HUES6 (cell line): ENCODE data around the gene RASGRF1.

ENCODE experiments used
- H3K27ac ChIP-seq: 2 replicates; pipeline ENCODE4 v1.7.0; 2013; ENCODE audit warnings: low read depth, mild to moderate bottlenecking, low read length, inconsistent platforms
- H3K27me3 ChIP-seq: 2 replicates; pipeline ENCODE4 v1.6.1; 2013; ENCODE audit warnings: low read length; ENCODE audit not compliant: control insufficient read depth, insufficient read depth
- H3K36me3 ChIP-seq: 2 replicates; pipeline ENCODE4 v1.6.1; 2013; ENCODE audit warnings: low read length; ENCODE audit not compliant: control insufficient read depth, insufficient read depth
- H3K4me1 ChIP-seq: 2 replicates; pipeline ENCODE4 v1.6.1; 2013; ENCODE audit warnings: low read length; ENCODE audit not compliant: control insufficient read depth, insufficient read depth
- H3K4me3 ChIP-seq: 2 replicates; pipeline ENCODE4 v1.5.1; 2013; ENCODE audit warnings: low read depth, low read length
- H3K9ac ChIP-seq: one replicate; pipeline ENCODE4 v1.6.1; 2013; ENCODE audit warnings: mild to moderate bottlenecking, low read length
- H3K9me3 ChIP-seq: 2 replicates; pipeline ENCODE4 v1.6.1; 2013; ENCODE audit warnings: low read depth, low read length; ENCODE audit not compliant: control insufficient read depth, insufficient read depth

RASGRF1 gene

DNA sequence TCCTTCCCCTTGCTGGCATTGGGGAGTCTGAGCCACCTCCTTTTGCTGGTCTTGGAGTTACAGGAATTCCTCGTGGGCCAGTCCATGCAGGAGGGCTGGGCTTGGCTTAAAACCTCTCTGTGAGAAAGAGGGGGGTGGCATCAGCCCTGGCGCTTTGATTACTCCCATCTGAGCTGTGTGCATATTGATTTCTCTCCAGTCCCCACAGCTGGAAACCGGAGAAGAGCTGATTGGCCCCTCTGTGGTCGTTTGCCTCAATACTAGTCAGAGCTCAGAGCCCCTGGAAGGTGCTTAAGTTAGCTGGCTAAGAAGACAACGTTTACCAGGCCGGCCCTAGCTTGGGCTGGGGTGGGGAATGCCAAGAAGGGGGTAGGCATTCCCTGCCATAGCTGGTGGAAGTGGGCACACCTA is 4.0 kb upstream of the RASGRF1 start:
- Histone ChIP-seq H3K27me3 (peaks cover 86% of the 10 kb centered on the region), H3K9me3 (no peaks in the 10 kb centered on the region), H3K9ac (no peak overlapping the region), H3K27ac (no peak overlapping the region), H3K4me3 (no peak overlapping the region), H3K36me3 (no peaks in the 10 kb centered on the region), H3K4me1 (no peaks in the 10 kb centered on the region)

DNA sequence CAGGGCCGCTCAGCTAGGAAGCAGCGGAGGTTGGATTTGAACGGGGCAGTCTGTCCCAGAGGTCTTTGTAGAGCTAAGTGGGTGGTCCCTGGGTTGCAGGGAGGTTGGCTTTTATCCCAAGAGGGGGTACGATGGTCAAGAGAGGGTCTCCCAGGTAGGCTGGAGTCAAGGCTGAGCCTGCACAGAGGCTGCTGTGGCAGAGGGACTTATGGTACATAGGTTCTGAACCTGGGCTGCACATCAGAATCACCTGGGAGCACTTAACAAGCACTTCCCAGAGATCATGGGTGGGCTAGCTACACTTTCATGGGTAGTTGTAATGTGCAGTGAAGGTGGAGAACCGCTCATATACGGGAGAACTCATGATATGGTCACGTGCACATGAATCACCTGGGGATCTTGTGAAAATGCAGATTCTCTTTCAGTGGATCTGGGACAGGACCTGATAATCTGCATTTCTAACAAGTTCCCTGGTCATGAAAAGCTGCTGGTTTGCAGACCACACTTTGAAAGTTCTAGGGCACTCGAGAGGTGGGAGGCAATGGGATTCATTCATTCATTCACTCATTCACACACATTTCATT is 2.9 kb upstream of the RASGRF1 start:
- Histone ChIP-seq H3K27ac (no peak overlapping the region), H3K36me3 (no peaks in the 10 kb centered on the region), H3K4me3 (no peak overlapping the region), H3K9me3 (no peaks in the 10 kb centered on the region), H3K27me3 (peaks cover 93% of the 10 kb centered on the region), H3K4me1 (no peaks in the 10 kb centered on the region), H3K9ac (no peak overlapping the region)

DNA sequence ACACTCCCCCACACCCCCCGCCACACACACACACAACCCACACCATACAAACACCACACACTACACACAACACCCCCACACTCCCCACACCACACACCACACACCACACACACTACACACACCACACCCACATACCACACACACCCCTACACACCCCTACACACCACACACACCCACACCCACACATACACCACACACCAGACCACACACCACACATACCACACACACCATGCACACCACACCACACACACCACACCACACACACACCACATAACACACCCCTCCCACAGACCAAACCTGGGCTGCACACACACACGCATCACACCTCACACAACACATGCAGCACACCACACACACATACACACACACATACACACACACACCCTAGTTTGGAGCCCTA is 1.8 kb upstream of the RASGRF1 start:
- no peak overlapping the region for H3K27ac ChIP-seq
- peaks cover 98% of the 10 kb centered on the region for H3K27me3 ChIP-seq
- no peaks in the 10 kb centered on the region for H3K36me3 ChIP-seq
- no peaks in the 10 kb centered on the region for H3K9me3 ChIP-seq
- no peaks in the 10 kb centered on the region for H3K4me1 ChIP-seq
- no peak overlapping the region for H3K4me3 ChIP-seq
- no peak overlapping the region for H3K9ac ChIP-seq

DNA sequence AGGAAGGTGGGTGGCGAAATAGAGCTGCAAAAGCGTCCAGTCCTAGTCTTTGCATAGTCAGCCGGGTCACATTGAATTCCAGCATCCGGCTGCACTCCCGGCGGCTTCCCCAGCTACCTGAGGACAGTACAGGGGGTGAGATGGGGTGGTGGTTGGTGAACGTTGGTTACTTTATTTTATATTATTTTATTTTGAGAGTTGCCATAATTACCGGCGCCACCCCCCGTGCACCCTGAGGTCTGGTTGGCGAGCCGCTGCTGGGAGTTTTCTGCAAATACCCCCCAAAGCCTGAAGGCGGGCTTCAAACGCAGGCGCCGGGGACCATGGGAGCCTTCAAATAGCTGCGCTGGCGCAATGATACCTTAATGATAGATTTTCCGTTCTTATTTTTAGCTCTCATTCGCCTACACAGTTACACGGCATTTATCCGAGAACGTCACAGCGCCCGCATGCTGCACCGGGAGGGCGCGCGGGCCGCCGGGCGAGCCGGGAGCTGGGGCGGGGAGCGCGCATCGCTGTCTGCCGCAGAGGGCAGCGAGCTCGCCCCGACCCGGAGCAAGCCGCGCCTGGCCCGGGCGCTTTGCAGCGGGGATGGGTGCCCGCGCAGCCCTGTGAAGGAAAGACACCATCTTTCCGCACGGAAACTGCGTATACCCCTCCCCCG is 756 bp upstream of the RASGRF1 start:
- Histone ChIP-seq H3K27me3 (peaks cover 98% of the 10 kb centered on the region), H3K36me3 (no peaks in the 10 kb centered on the region), H3K4me1 (no peaks in the 10 kb centered on the region), H3K4me3 (peak overlapping the region; percentile 54), H3K27ac (no peak overlapping the region), H3K9me3 (no peaks in the 10 kb centered on the region), H3K9ac (no peak overlapping the region)

DNA sequence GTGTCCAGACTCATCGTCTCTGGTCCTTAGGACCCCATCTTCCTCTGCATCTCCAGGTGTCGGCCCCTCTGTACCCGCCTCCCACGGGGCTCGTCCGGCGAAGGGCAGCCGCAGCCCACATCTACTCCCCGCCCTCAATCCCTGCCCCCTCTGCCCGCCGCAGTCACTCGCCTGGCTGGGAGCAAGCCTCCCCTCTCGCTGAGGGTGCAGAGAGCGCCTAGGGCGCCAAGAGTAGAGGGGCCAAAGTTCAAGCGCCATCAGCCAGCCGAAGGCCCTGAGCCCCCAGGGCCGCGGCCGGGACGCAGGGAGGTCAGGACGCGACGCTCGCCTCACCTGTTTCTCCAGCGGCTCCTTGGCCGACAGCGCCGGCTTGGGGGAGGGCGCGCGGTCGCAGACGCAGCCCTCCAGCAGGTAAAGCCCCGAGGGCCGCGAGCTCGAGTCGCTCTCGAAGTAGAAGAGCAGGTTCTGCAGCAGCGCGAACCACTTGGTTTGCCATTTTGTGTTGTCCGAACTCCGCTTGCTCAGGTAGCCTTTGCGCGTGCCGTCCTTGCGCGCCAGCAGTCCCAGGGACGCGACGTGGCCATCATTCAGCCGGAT is 592 bp downstream of the RASGRF1 start:
- H3K9ac ChIP-seq: peak overlapping the region; percentile 8
- no peak overlapping the region for H3K27ac ChIP-seq
- no peaks in the 10 kb centered on the region for H3K9me3 ChIP-seq
- no peaks in the 10 kb centered on the region for H3K4me1 ChIP-seq
- peak overlapping the region; percentile 54 for H3K4me3 ChIP-seq
- peaks cover 98% of the 10 kb centered on the region for H3K27me3 ChIP-seq
- H3K36me3 ChIP-seq: no peaks in the 10 kb centered on the region

DNA sequence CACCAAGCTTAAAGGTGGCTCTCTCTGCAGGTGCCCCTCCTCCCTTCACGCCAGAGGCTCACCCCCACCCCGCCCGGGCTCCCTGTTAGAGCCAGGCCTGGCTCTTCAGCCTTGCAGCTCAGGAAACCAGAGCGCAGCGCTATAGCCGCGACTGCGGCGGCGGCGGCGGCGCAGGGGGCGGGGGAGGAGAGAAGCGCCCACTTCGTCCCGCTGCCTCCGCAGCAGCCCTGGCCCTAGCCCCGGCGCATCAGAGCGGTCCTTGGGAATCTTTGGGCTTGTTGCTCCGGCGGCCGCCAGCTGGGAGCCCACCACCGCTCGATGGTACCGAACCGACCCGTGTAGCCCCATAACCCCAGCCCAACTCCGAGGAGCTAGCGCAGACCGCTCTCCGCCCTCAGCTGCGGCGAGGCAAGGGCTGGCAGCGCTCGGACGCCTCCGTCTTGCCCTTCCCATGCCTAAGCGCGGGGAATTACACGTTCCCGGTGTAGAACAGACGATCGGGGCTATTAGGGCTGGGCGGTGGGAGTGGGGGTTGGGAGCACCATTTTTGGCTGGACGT is 1.2 kb downstream of the RASGRF1 start:
- Histone ChIP-seq H3K9ac (no peak overlapping the region), H3K9me3 (no peaks in the 10 kb centered on the region), H3K4me1 (no peaks in the 10 kb centered on the region), H3K36me3 (no peaks in the 10 kb centered on the region), H3K27ac (no peak overlapping the region), H3K4me3 (peak overlapping the region; percentile 54), H3K27me3 (peaks cover 98% of the 10 kb centered on the region)

DNA sequence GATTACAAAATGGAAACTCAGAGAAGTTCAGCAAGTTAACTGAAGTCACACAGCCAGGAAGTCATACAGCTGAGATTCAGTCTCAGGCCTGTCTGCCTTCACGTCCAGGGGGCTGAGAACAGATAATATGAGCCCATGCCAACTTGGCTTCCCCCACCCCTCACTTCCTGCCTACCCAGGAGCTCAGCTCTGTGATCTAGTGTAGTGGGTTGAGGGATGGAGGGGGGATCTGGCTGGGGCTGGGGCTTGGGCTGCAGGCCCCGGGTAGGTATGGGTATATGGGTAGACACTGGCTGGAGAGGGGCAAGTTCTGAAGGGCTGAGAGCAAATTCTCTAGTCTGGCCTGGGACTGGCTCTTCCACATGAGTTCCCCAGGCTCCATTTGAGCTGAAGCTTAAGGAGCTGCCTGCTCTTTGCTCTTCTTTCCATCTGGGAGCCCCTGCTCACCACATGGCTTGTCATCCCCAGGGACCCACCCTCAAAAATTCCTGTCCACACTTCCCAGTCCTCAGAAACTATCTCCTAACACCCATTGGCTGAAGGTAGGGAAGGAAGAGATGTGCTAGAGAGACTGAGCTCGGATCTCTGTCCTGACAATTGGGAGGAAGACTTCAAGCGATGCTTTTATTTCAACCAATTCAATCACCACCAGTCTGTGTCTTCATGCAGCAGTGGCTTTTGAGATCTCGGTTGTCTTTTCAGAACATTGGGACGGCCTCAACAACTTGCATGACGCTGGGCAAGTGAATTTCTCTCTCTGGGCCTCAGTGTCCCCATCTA is 2.0 kb downstream of the RASGRF1 start:
- Histone ChIP-seq H3K27ac (no peak overlapping the region), H3K9me3 (no peaks in the 10 kb centered on the region), H3K36me3 (no peaks in the 10 kb centered on the region), H3K9ac (no peak overlapping the region), H3K4me3 (no peak overlapping the region), H3K27me3 (peaks cover 100% of the 10 kb centered on the region), H3K4me1 (no peaks in the 10 kb centered on the region)

DNA sequence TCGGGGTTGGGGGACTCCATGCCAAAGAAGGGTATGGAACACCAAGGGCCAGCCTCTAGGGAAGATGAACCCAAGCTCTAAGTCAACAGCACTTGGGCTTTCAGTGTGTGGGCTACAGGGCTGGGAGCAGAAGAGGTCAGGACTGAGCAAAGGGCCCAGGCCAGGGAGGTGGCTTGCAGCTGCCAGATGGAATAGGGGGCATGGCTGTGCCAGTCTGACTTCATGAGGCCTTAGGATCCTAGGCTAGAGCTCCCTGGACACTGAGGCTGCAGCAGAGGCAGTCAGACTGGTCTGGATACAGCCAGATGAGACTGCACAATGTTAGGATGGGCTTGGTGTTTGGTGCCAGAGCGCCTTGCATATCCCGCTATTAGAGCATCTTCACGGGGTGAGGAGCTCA is 3.8 kb downstream of the RASGRF1 start:
- Histone ChIP-seq H3K27ac (no peak overlapping the region), H3K36me3 (no peaks in the 10 kb centered on the region), H3K4me3 (no peak overlapping the region), H3K27me3 (peaks cover 100% of the 10 kb centered on the region), H3K9ac (no peak overlapping the region), H3K9me3 (no peaks in the 10 kb centered on the region), H3K4me1 (no peaks in the 10 kb centered on the region)

DNA sequence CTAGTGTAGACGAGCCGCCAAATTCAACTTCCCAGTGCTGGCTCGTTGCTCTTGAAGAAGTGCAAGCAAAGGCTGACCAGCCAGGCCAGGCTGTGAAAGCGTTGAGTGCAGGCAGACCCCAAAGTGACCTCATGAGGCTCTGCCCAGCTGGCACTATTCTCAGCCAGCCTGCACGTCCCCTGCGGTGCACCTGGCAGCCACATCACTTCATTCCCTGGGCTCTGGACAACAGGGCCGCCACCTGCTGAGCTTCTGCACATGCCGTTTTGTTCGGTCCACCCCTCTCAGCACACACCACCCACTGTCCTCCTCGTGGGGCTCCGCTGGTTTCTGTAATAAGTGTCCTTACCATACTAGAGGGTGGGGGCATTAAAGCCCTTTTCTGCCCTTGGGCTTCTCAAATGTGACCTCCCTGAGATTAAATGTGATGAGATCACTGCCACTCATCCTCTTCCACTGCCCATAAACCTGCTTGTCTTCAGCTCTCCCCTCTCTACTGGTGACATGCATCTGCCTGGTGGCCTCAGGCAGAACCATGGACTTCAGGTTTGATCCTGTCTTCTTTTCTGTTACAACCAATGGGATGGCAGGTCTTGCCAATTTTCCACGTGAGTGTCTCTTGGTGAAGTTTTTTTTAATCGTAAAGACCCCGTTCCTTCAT is 6.1 kb downstream of the RASGRF1 start:
- Histone ChIP-seq H3K4me1 (no peaks in the 10 kb centered on the region), H3K27me3 (peaks cover 84% of the 10 kb centered on the region), H3K4me3 (no peak overlapping the region), H3K27ac (no peak overlapping the region), H3K9me3 (no peaks in the 10 kb centered on the region), H3K9ac (no peak overlapping the region), H3K36me3 (no peaks in the 10 kb centered on the region)

DNA sequence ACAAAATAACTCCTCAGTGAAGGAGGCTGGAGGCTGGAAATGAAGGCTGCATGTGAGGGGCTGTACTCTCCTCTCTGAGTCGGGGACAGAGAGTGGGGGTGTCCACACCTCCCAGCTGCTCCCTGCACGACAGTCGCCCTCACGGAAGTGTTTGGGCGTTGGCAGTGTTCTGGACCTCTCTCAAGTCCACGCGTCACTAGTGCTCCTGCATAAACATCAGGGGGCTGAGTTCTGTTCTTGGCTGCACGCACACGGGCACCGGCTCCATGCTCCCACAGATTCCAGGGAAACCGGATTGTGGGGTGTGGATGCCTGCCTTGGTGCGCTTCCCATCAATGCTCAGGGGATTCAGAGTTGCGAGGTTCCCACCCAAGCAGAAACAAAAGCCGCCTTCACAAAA is 7.4 kb downstream of the RASGRF1 start:
- H3K9me3 ChIP-seq: no peaks in the 10 kb centered on the region
- peaks cover 71% of the 10 kb centered on the region for H3K27me3 ChIP-seq
- H3K4me3 ChIP-seq: no peak overlapping the region
- H3K36me3 ChIP-seq: no peaks in the 10 kb centered on the region
- no peaks in the 10 kb centered on the region for H3K4me1 ChIP-seq
- H3K27ac ChIP-seq: no peak overlapping the region
- no peak overlapping the region for H3K9ac ChIP-seq
